Measurements from ENCODE around the gene DLL1. TPM values are rescaled to one million over a fixed set of nuclear protein-coding genes. Genes with fewer than 3 reads are reported as not detected.

DLL1 gene
- total RNA-seq, 1 experiment from 2014 or later, result 0.26 TPM

GRCh38 chr6:170286934-170287265, 4.0 kb downstream of the DLL1 start:
- Histone ChIP-seq H3K27ac (ENCODE audit: low read length) (no peak overlapping the region), H3K27me3 (ENCODE audit: low read length) (no peaks in the 10 kb centered on the region), H3K4me3 (ENCODE audit: low read length) (no peak overlapping the region), H3K4me1 (ENCODE audit: low read length) (peaks cover 13% of the 10 kb centered on the region), H3K9me3 (ENCODE audit: low read length) (no peaks in the 10 kb centered on the region), H3K9me2 (replicated peaks; ENCODE audit: insufficient read depth, low read length) (no peaks in the 10 kb centered on the region), H3K9ac (ENCODE audit: low read length) (no peak overlapping the region), H3K4me2 (ENCODE audit: low read depth, low read length, poor library complexity, severe bottlenecking) (no peak overlapping the region), H3K36me3 (ENCODE audit: insufficient read depth, low read length) (no peaks in the 10 kb centered on the region), H4K20me1 (ENCODE audit: insufficient read depth, low read depth, low read length) (no peaks in the 10 kb centered on the region), H3K79me2 (ENCODE audit: low read length) (no peaks in the 10 kb centered on the region), H2AFZ (ENCODE audit: low read length) (no peak overlapping the region)
- DNase-seq, result no peak

- no peaks in the 10 kb centered on the region for H3K9me2 ChIP-seq (replicated peaks; ENCODE audit: insufficient read depth, low read length)
- H3K79me2 ChIP-seq (ENCODE audit: low read length), result no peaks in the 10 kb centered on the region
- no peak overlapping the region for H3K27ac ChIP-seq (ENCODE audit: low read length)
- no peaks in the 10 kb centered on the region for H4K20me1 ChIP-seq (ENCODE audit: insufficient read depth, low read depth, low read length)
- no peak overlapping the region for H3K9ac ChIP-seq (ENCODE audit: low read length)
- H3K27me3 ChIP-seq (ENCODE audit: low read length), result no peaks in the 10 kb centered on the region
- H3K36me3 ChIP-seq (ENCODE audit: insufficient read depth, low read length), result no peaks in the 10 kb centered on the region
- DNase-seq, result no peak
- peaks cover 8% of the 10 kb centered on the region for H3K4me1 ChIP-seq (ENCODE audit: low read length)
- no peak overlapping the region for H2AFZ ChIP-seq (ENCODE audit: low read length)
- H3K9me3 ChIP-seq (ENCODE audit: low read length), result no peaks in the 10 kb centered on the region
- H3K4me3 ChIP-seq (ENCODE audit: low read length), result no peak overlapping the region
- no peak overlapping the region for H3K4me2 ChIP-seq (ENCODE audit: low read depth, low read length, poor library complexity, severe bottlenecking)
Observed at GRCh38 chr6:170286246-170286933, 4.5 kb downstream of the DLL1 start.

DNA sequence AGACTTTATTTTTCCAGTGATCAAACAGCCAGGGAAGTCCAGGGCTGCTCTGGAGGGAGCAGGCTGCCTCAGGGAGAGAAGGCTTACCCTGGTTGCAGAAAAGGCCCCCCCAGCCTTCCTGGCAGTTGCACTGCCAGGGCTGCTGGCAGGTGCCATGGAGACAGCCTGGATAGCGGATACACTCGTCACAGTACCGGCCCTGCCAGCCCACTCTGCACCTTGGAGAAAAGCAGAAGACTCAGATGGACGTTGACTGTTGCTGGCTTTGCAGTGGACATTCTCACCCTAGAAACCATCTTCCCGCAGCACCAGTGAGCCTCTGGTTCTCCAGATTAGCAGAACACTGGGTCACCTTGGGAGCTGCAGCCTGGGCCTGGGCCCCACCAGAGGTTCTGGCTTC, 5.4 kb downstream of the DLL1 start:
- no peaks in the 10 kb centered on the region for H3K36me3 ChIP-seq (ENCODE audit: insufficient read depth, low read length)
- no peak for DNase-seq
- no peak overlapping the region for H2AFZ ChIP-seq (ENCODE audit: low read length)
- no peaks in the 10 kb centered on the region for H3K9me2 ChIP-seq (replicated peaks; ENCODE audit: insufficient read depth, low read length)
- no peaks in the 10 kb centered on the region for H3K27me3 ChIP-seq (ENCODE audit: low read length)
- H3K9ac ChIP-seq (ENCODE audit: low read length), result no peak overlapping the region
- H3K9me3 ChIP-seq (ENCODE audit: low read length), result no peaks in the 10 kb centered on the region
- no peak overlapping the region for H3K27ac ChIP-seq (ENCODE audit: low read length)
- peaks cover 12% of the 10 kb centered on the region for H3K4me1 ChIP-seq (ENCODE audit: low read length)
- H4K20me1 ChIP-seq (ENCODE audit: insufficient read depth, low read depth, low read length), result no peaks in the 10 kb centered on the region
- H3K4me3 ChIP-seq (ENCODE audit: low read length), result no peak overlapping the region
- no peaks in the 10 kb centered on the region for H3K79me2 ChIP-seq (ENCODE audit: low read length)
- H3K4me2 ChIP-seq (ENCODE audit: low read depth, low read length, poor library complexity, severe bottlenecking), result no peak overlapping the region

- H3K27ac ChIP-seq (ENCODE audit: low read length), result no peak overlapping the region
- H3K79me2 ChIP-seq (ENCODE audit: low read length), result no peaks in the 10 kb centered on the region
- DNase-seq, result no peak
- H3K36me3 ChIP-seq (ENCODE audit: insufficient read depth, low read length), result no peaks in the 10 kb centered on the region
- H3K9me3 ChIP-seq (ENCODE audit: low read length), result no peaks in the 10 kb centered on the region
- H3K4me3 ChIP-seq (ENCODE audit: low read length), result no peak overlapping the region
- H2AFZ ChIP-seq (ENCODE audit: low read length), result no peak overlapping the region
- H3K27me3 ChIP-seq (ENCODE audit: low read length), result no peaks in the 10 kb centered on the region
- no peak overlapping the region for H3K4me2 ChIP-seq (ENCODE audit: low read depth, low read length, poor library complexity, severe bottlenecking)
- no peak overlapping the region for H3K9ac ChIP-seq (ENCODE audit: low read length)
- H3K4me1 ChIP-seq (ENCODE audit: low read length), result peaks cover 12% of the 10 kb centered on the region
- H3K9me2 ChIP-seq (replicated peaks; ENCODE audit: insufficient read depth, low read length), result no peaks in the 10 kb centered on the region
- H4K20me1 ChIP-seq (ENCODE audit: insufficient read depth, low read depth, low read length), result no peaks in the 10 kb centered on the region
Observed at GRCh38 chr6:170284866-170285469, 5.9 kb downstream of the DLL1 start.

DNA sequence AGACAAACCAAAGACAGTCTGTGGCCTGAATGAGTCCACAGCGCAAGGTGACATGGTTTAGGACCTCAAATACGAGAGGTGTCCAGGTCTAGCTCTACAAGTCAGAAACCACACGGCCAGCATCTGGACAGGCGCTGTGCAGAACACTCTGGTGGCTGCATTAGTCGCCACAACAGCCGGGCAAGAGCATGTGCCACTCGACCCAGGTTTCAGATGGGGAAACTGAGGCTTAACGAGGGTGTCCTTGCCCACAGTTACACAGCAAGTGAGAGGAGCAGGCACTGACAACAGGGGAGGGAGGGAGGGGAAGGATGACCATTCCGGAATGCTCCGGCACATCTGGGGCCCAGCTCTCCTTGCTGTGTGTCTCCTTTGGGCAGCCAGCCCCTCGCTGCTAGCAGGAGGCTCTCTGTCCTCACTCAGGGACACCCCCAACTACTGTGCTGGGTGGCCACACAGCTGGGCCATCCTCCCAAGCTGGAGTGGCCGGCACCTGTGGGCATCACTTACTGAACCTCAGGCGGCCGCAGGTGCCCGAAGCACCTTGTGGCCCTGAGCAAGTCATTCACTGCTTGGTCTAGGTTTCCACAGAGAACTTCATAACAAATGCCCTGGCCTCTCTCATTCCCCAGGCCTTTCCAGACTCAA, 6.6 kb downstream of the DLL1 start:
- Histone ChIP-seq H3K4me2 (ENCODE audit: low read depth, low read length, poor library complexity, severe bottlenecking) (no peak overlapping the region), H3K4me1 (ENCODE audit: low read length) (peaks cover 13% of the 10 kb centered on the region), H3K79me2 (ENCODE audit: low read length) (no peaks in the 10 kb centered on the region), H3K9ac (ENCODE audit: low read length) (no peak overlapping the region), H3K27ac (ENCODE audit: low read length) (no peak overlapping the region), H3K9me2 (replicated peaks; ENCODE audit: insufficient read depth, low read length) (no peaks in the 10 kb centered on the region), H3K9me3 (ENCODE audit: low read length) (no peaks in the 10 kb centered on the region), H3K27me3 (ENCODE audit: low read length) (no peaks in the 10 kb centered on the region), H3K4me3 (ENCODE audit: low read length) (no peak overlapping the region), H3K36me3 (ENCODE audit: insufficient read depth, low read length) (no peaks in the 10 kb centered on the region), H2AFZ (ENCODE audit: low read length) (no peak overlapping the region), H4K20me1 (ENCODE audit: insufficient read depth, low read depth, low read length) (no peaks in the 10 kb centered on the region)
- no peak for DNase-seq

- Histone ChIP-seq H3K4me2 (ENCODE audit: low read depth, low read length, poor library complexity, severe bottlenecking) (no peak overlapping the region), H4K20me1 (ENCODE audit: insufficient read depth, low read depth, low read length) (no peaks in the 10 kb centered on the region), H3K9ac (ENCODE audit: low read length) (no peak overlapping the region), H3K79me2 (ENCODE audit: low read length) (no peaks in the 10 kb centered on the region), H3K4me3 (ENCODE audit: low read length) (no peak overlapping the region), H3K4me1 (ENCODE audit: low read length) (peaks cover 18% of the 10 kb centered on the region), H3K9me2 (replicated peaks; ENCODE audit: insufficient read depth, low read length) (no peaks in the 10 kb centered on the region), H3K27me3 (ENCODE audit: low read length) (no peaks in the 10 kb centered on the region), H3K9me3 (ENCODE audit: low read length) (no peaks in the 10 kb centered on the region), H3K36me3 (ENCODE audit: insufficient read depth, low read length) (no peaks in the 10 kb centered on the region), H2AFZ (ENCODE audit: low read length) (no peak overlapping the region), H3K27ac (ENCODE audit: low read length) (no peak overlapping the region)
- no peak for DNase-seq
Observed at GRCh38 chr6:170283212-170284081, 7.4 kb downstream of the DLL1 start.

GRCh38 chr6:170282512-170283158, 8.2 kb downstream of the DLL1 start:
- Histone ChIP-seq H3K27ac (ENCODE audit: low read length) (no peak overlapping the region), H3K4me1 (ENCODE audit: low read length) (peaks cover 20% of the 10 kb centered on the region), H3K4me3 (ENCODE audit: low read length) (no peak overlapping the region), H4K20me1 (ENCODE audit: insufficient read depth, low read depth, low read length) (no peaks in the 10 kb centered on the region), H3K9me2 (replicated peaks; ENCODE audit: insufficient read depth, low read length) (no peaks in the 10 kb centered on the region), H3K36me3 (ENCODE audit: insufficient read depth, low read length) (no peaks in the 10 kb centered on the region), H3K9me3 (ENCODE audit: low read length) (no peaks in the 10 kb centered on the region), H3K79me2 (ENCODE audit: low read length) (no peaks in the 10 kb centered on the region), H3K4me2 (ENCODE audit: low read depth, low read length, poor library complexity, severe bottlenecking) (no peak overlapping the region), H2AFZ (ENCODE audit: low read length) (no peak overlapping the region), H3K9ac (ENCODE audit: low read length) (no peak overlapping the region), H3K27me3 (ENCODE audit: low read length) (no peaks in the 10 kb centered on the region)
- no peak for DNase-seq
